K562 (cell line): Measurements from ENCODE around the gene ALOX12. TPM values are rescaled to one million over a fixed set of nuclear protein-coding genes. Genes with fewer than 3 reads are reported as not detected.

Source experiments
- BCOR ChIP-seq: fragments of 450-650 bp; IDR thresholded peaks from 2 replicates; pipeline ENCODE4 v1.6.1; 2016
- BDP1 ChIP-seq: IDR thresholded peaks from 3 replicates; pipeline ENCODE4 v1.6.1; 2011; ENCODE audit not compliant: insufficient read length, insufficient read depth
- DACH1 ChIP-seq: fragments of 450-650 bp; IDR thresholded peaks from 2 replicates; pipeline ENCODE4 v1.6.1; 2018; ENCODE audit not compliant: partially characterized antibody
- DMBX1 ChIP-seq: fragments of 250-450 bp; sonication (Bioruptor Pico); IDR thresholded peaks from 2 replicates; pipeline ENCODE4 v1.8.0; 2022; ENCODE audit warnings: inconsistent platforms, mild to moderate bottlenecking, moderate library complexity, borderline replicate concordance
- DPF2 ChIP-seq: fragments of 450-650 bp; IDR thresholded peaks from 2 replicates; pipeline ENCODE4 v1.6.1; 2016
- FOXP1 ChIP-seq: sonication (generic); formaldehyde crosslinking; IDR thresholded peaks from 2 replicates; pipeline ENCODE4 v1.8.0; 2022; ENCODE audit warnings: mild to moderate bottlenecking, missing genetic modification reagents
- GATAD2B ChIP-seq: fragments of 450-650 bp; IDR thresholded peaks from 2 replicates; pipeline ENCODE4 v1.6.1; 2017; ENCODE audit warnings: mild to moderate bottlenecking, borderline replicate concordance
- GTF2F1 ChIP-seq: IDR thresholded peaks from 2 replicates; pipeline ENCODE4 v1.6.1; 2011; ENCODE audit warnings: low read depth, low read length, improper control_type of control experiment
- NCOA2 ChIP-seq, 2 experiments: fragments of 450-650 bp; IDR thresholded peaks; 2 replicates each; pipeline ENCODE4 v1.6.1; 2018; ENCODE audit warnings: mild to moderate bottlenecking in 2 of 2, moderate library complexity in 1 of 2; ENCODE audit not compliant: partially characterized antibody in 2 of 2
- NFIX ChIP-seq: fragments of 250-450 bp; sonication (Bioruptor Pico); IDR thresholded peaks from 2 replicates; pipeline ENCODE4 v1.4.0; 2020; ENCODE audit warnings: low read depth, mild to moderate bottlenecking, moderate library complexity
- NR2C2 ChIP-seq, 2 experiments: fragments of 200-800 bp in 1 of 2; sonication (Bioruptor generic) in 1 of 2; sonication (generic) in 1 of 2; formaldehyde crosslinking in 1 of 2; IDR thresholded peaks; 2 replicates each; pipeline versions ENCODE4 v1.6.1 to v1.8.0; 2016 to 2022; ENCODE audit warnings: mild to moderate bottlenecking in 1 of 2, missing compliant biosample characterization in 1 of 2, missing genetic modification characterization in 1 of 2, missing genetic modification reagents in 1 of 2
- POLR2A ChIP-seq: fragments of 450-650 bp; conservative IDR thresholded peaks from 2 replicates; pipeline ENCODE4 v1.6.1; 2016
- TRIM24 ChIP-seq, 2 experiments: fragments of 450-650 bp; IDR thresholded peaks; 2 replicates each; pipeline ENCODE4 v1.6.1; 2016
- ZC3H11A ChIP-seq: IDR thresholded peaks from 2 replicates; pipeline ENCODE4 v1.6.1; 2012; ENCODE audit warnings: low read depth, low read length, improper control_type of control experiment
- ZC3H8 ChIP-seq: fragments of 450-650 bp; IDR thresholded peaks from 2 replicates; pipeline ENCODE4 v1.6.1; 2017
- ZNF239 ChIP-seq: fragments of 250-450 bp; sonication (Bioruptor Pico); IDR thresholded peaks from 2 replicates; pipeline ENCODE4 v1.4.0; 2020; ENCODE audit warnings: mild to moderate bottlenecking
- ZNF75A ChIP-seq: fragments of 450-650 bp; formaldehyde crosslinking; IDR thresholded peaks from 2 replicates; pipeline ENCODE4 v1.4.0; 2020; ENCODE audit warnings: mild to moderate bottlenecking
- ZNF778 ChIP-seq: fragments of 450-650 bp; formaldehyde crosslinking; IDR thresholded peaks from 2 replicates; pipeline ENCODE4 v1.4.0; 2020; ENCODE audit warnings: mild to moderate bottlenecking, moderate library complexity
- polyA plus RNA-seq, 8 experiments: library from polyadenylated mRNA; depleted of rRNA in 4 of 8; stranded (reverse) in 5 of 8; unstranded in 3 of 8; fragments of >200 nt; fragmentation: Nextera tagmentation in 2 of 8; fragmentation: Illumina TruSeq in 1 of 8; extraction: Ambion mirVana in 2 of 8; extraction: Trizol in 1 of 8; gene quantifications; 2 replicates each; pipeline versions ENCODE4 v1.2.1 to v1.2.3, GENCODE V29; 2011 to 2014; ENCODE audit warnings: inconsistent platforms in 1 of 8, missing spikeins in 1 of 8
- total RNA-seq, 7 experiments: library from RNA; depleted of rRNA in 6 of 7; stranded (reverse); fragments of >200 nt in 6 of 7; fragmentation: Illumina TruSeq in 2 of 7; extraction: Trizol in 2 of 7; gene quantifications; 2 replicates each; pipeline versions ENCODE4 v1.2.1 to v1.2.3, GENCODE V29; 2011 to 2021; ENCODE audit warnings: low replicate concordance in 1 of 7
- TF ChIP-seq, protein P1 (sequence below): fragments of 250-450 bp; sonication (Bioruptor Pico); IDR thresholded peaks from 2 replicates; pipeline ENCODE4 v1.8.0; 2021; ENCODE audit warnings: borderline replicate concordance, mild to moderate bottlenecking, moderate library complexity; ENCODE audit not compliant: poor library complexity, severe bottlenecking
- TF ChIP-seq, protein P2 (sequence below): fragments of 250-450 bp; sonication (Bioruptor Pico); IDR thresholded peaks from 2 replicates; pipeline ENCODE4 v1.8.0; 2021; ENCODE audit warnings: mild to moderate bottlenecking, moderate library complexity
- TF ChIP-seq, protein P3 (sequence below), 2 experiments: fragments of 150-350 bp in 1 of 2; IDR thresholded peaks; 2 replicates each; pipeline ENCODE4 v1.6.1; 2012 to 2016; ENCODE audit warnings: low read depth in 2 of 2, low read length in 2 of 2, mild to moderate bottlenecking in 1 of 2, moderate library complexity in 1 of 2
- TF ChIP-seq, protein P4 (sequence below): fragments of 250-450 bp; sonication (Bioruptor Pico); IDR thresholded peaks from 2 replicates; pipeline ENCODE4 v1.8.0; 2022; ENCODE audit warnings: inconsistent platforms, mild to moderate bottlenecking, moderate library complexity, borderline replicate concordance

ALOX12 gene
- total and polyA plus RNA-seq, 9 of the 15 experiments (the other 6 are each of a cell fraction or from before 2014, with no cell fraction given): 0.09 to 1.1 (median 0.47) TPM; not detected in 1

DNA sequence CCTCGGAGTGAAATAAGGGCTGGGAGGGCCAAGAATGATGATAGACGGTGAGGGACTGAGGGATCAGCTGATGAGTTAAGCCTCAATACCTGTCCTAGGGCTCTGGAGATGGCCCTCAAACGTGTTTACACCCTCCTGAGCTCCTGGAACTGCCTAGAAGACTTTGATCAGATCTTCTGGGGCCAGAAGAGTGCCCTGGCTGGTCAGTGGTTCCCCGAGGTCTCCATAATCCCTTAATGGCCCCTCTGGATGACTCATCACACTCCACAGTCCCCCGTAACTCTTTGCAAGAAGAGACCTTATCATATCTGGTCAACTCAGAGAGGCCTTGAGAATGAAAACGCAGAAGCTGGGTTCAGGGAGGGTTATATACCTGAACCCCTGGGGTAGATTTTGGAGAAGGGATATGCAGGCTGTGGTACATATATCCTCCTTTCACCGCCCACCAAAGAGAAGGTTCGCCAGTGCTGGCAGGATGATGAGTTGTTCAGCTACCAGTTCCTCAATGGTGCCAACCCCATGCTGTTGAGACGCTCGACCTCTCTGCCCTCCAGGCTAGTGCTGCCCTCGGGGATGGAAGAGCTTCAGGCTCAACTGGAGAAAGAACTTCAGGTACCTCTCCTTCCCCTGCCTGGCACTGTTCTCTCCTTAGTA is 3.1 kb downstream of the ALOX12 start (continued):
- TF ChIP-seq TRIM24 (IDR thresholded peaks at IDR 0.05) (0 out of 4 replicates have a peak, but pooled peaks of 1 of the 2 experiments have one; percentile 30), NCOA2 (IDR thresholded peaks at IDR 0.05; ENCODE audit: partially characterized antibody in 2 of 2) (peak in 1 of 2 experiments; percentile 16), ZC3H8 (no peak), BCOR (no peak), ZNF239 (CRISPR knock-in tag) (no peak), NR2C2 (CRISPR knock-in tag; IDR thresholded peaks at IDR 0.05) (no peak), NR2C2 (tag; IDR thresholded peaks at IDR 0.05) (no peak; the same call in 1 of the 2 replicates), DACH1 (peak; percentile 42), ZNF75A (CRISPR knock-in tag) (no peak), ZNF778 (CRISPR knock-in tag) (no peak), DMBX1 (CRISPR knock-in tag) (peak; percentile 45; the same call in 1 of the 2 replicates), GATAD2B (peak; percentile 53; the same call in 1 of the 2 replicates), FOXP1 (CRISPR knock-in tag) (no peak), DPF2 (peak; percentile 94), GTF2F1 (no peak), NFIX (CRISPR knock-in tag) (no peak), POLR2A (0 out of 2 replicates have a peak, but pooled peaks have one; percentile 16), ZC3H11A (no peak), BDP1 (no peak)
- TF ChIP-seq, protein P1, sequence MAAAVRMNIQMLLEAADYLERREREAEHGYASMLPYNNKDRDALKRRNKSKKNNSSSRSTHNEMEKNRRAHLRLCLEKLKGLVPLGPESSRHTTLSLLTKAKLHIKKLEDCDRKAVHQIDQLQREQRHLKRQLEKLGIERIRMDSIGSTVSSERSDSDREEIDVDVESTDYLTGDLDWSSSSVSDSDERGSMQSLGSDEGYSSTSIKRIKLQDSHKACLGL (CRISPR knock-in tag): no peak
- TF ChIP-seq, protein P2, sequence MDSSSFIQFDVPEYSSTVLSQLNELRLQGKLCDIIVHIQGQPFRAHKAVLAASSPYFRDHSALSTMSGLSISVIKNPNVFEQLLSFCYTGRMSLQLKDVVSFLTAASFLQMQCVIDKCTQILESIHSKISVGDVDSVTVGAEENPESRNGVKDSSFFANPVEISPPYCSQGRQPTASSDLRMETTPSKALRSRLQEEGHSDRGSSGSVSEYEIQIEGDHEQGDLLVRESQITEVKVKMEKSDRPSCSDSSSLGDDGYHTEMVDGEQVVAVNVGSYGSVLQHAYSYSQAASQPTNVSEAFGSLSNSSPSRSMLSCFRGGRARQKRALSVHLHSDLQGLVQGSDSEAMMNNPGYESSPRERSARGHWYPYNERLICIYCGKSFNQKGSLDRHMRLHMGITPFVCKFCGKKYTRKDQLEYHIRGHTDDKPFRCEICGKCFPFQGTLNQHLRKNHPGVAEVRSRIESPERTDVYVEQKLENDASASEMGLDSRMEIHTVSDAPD (CRISPR knock-in tag): no peak
- TF ChIP-seq, protein P3, sequence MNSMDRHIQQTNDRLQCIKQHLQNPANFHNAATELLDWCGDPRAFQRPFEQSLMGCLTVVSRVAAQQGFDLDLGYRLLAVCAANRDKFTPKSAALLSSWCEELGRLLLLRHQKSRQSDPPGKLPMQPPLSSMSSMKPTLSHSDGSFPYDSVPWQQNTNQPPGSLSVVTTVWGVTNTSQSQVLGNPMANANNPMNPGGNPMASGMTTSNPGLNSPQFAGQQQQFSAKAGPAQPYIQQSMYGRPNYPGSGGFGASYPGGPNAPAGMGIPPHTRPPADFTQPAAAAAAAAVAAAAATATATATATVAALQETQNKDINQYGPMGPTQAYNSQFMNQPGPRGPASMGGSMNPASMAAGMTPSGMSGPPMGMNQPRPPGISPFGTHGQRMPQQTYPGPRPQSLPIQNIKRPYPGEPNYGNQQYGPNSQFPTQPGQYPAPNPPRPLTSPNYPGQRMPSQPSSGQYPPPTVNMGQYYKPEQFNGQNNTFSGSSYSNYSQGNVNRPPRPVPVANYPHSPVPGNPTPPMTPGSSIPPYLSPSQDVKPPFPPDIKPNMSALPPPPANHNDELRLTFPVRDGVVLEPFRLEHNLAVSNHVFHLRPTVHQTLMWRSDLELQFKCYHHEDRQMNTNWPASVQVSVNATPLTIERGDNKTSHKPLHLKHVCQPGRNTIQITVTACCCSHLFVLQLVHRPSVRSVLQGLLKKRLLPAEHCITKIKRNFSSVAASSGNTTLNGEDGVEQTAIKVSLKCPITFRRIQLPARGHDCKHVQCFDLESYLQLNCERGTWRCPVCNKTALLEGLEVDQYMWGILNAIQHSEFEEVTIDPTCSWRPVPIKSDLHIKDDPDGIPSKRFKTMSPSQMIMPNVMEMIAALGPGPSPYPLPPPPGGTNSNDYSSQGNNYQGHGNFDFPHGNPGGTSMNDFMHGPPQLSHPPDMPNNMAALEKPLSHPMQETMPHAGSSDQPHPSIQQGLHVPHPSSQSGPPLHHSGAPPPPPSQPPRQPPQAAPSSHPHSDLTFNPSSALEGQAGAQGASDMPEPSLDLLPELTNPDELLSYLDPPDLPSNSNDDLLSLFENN (IDR thresholded peaks at IDR 0.05; ENCODE audit: low read depth in 2 of 2, low read length in 2 of 2): no peak
- TF ChIP-seq, protein P4, sequence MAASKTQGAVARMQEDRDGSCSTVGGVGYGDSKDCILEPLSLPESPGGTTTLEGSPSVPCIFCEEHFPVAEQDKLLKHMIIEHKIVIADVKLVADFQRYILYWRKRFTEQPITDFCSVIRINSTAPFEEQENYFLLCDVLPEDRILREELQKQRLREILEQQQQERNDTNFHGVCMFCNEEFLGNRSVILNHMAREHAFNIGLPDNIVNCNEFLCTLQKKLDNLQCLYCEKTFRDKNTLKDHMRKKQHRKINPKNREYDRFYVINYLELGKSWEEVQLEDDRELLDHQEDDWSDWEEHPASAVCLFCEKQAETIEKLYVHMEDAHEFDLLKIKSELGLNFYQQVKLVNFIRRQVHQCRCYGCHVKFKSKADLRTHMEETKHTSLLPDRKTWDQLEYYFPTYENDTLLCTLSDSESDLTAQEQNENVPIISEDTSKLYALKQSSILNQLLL (CRISPR knock-in tag): no peak
